Neuron (in vitro differentiated cells): ENCODE data around the gene BTNL2.
"Not testable (repeated sequence)": the region's sequence is repeated elsewhere in the genome, so short reads cannot be mapped to it uniquely, and the experiment has no call there.

Experiments
- H2AFZ ChIP-seq: one replicate; pipeline ENCODE4 v1.6.1; 2013; ENCODE audit warnings: low read depth, mild to moderate bottlenecking, inconsistent platforms, low read length, moderate library complexity
- H3K27me3 ChIP-seq: one replicate; pipeline ENCODE4 v1.6.1; 2013; ENCODE audit warnings: low read length; ENCODE audit not compliant: insufficient read depth
- H3K36me3 ChIP-seq: one replicate; pipeline ENCODE4 v1.6.1; 2013; ENCODE audit warnings: low read length; ENCODE audit not compliant: insufficient read depth
- H3K4me1 ChIP-seq: one replicate; pipeline ENCODE4 v1.6.1; 2013; ENCODE audit warnings: low read length; ENCODE audit not compliant: insufficient read depth
- H3K4me3 ChIP-seq: 2 replicates; pipeline ENCODE4 v1.5.1; 2013; ENCODE audit warnings: mild to moderate bottlenecking, low read length, moderate library complexity
- H3K9me3 ChIP-seq: one replicate; pipeline ENCODE4 v1.6.1; 2013; ENCODE audit warnings: low read length

BTNL2 gene

GRCh38 chr6:32371229-32371628, 35.8 kb downstream of the BTNL2 start:
- H3K27me3 ChIP-seq = no peaks in the 10 kb centered on the region
- H2AFZ ChIP-seq = no peak overlapping the region
- H3K4me1 ChIP-seq = no peaks in the 10 kb centered on the region

DNA sequence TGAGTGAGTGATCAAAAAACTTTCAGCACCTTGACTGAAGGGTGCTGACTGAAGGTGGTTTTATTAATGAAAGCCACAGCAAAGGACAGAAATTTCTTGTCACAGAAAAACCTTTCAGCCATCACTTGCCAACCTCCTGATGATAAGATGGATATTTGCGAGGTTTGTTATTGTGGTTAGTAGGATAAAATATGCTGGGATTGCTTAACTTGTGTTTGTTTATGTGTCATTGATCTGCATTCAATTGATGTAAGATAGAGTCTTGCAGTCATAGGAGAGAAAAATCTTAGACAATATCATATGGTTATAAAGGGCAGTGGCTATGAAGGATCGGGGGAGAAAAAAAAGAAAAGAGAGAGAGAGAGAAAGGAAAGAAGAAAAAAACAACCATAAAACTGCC, 36.5 kb downstream of the BTNL2 start:
- Histone ChIP-seq H3K27me3 (no peaks in the 10 kb centered on the region), H3K36me3 (no peaks in the 10 kb centered on the region), H3K9me3 (no peaks in the 10 kb centered on the region), H3K4me1 (no peaks in the 10 kb centered on the region), H3K4me3 (no peak overlapping the region), H2AFZ (no peak overlapping the region)

More at GRCh38 chr6:32371229-32371628, 35.8 kb downstream of the BTNL2 start:
- H3K9me3 ChIP-seq = no peaks in the 10 kb centered on the region
- no peak overlapping the region for H3K4me3 ChIP-seq
- H3K36me3 ChIP-seq = no peaks in the 10 kb centered on the region

DNA sequence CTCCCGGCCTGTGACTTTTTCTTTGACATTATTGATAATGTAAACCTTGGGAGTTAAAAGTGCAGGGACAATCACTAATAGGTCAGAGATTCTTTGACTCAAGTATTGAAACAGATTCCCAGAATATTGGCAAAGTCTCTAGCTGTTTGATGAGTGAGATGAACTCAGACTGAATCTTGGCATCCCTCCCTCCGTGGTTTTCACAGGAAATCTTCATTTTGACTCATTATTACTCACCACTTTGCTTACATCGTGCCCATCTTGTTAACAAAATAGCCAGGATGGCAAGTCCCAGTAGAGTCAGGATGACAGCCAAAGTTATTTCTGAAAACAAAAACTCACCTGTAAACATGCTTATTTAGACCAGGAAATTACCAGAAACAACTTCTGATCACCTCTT, 37.3 kb downstream of the BTNL2 start:
- Histone ChIP-seq H3K4me1 (no peaks in the 10 kb centered on the region), H3K4me3 (no peak overlapping the region), H3K9me3 (no peaks in the 10 kb centered on the region), H2AFZ (no peak overlapping the region), H3K36me3 (no peaks in the 10 kb centered on the region), H3K27me3 (no peaks in the 10 kb centered on the region)

DNA sequence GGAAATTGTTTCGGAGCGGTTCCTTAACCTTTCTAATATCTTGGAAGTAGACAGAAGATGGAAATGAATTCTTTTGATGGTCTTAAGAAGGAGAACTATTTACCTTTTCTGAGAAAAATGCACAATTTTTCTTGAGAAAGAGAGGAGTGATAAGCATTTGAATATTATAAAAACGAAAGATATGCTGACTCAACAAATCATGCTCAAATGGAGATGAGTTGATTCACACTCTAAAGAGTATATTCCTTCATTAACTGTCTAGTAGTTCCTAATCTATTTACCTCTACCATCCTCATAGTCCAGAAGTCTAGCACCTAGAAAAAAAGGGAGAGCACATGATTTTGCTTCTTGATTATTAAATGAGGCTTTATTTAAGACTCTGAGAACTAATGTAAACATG, 39.3 kb downstream of the BTNL2 start:
- no peak overlapping the region for H2AFZ ChIP-seq
- no peak overlapping the region for H3K4me3 ChIP-seq
- no peaks in the 10 kb centered on the region for H3K36me3 ChIP-seq
- no peaks in the 10 kb centered on the region for H3K4me1 ChIP-seq
- H3K27me3 ChIP-seq = no peaks in the 10 kb centered on the region
- no peaks in the 10 kb centered on the region for H3K9me3 ChIP-seq

- not testable (repeated sequence) for H2AFZ ChIP-seq, H3K27me3 ChIP-seq, H3K4me1 ChIP-seq, H3K4me3 ChIP-seq, H3K9me3 ChIP-seq, H3K36me3 ChIP-seq
These were observed 47.8 kb downstream of the BTNL2 start for GRCh38 chr6:32359225-32359624.

DNA sequence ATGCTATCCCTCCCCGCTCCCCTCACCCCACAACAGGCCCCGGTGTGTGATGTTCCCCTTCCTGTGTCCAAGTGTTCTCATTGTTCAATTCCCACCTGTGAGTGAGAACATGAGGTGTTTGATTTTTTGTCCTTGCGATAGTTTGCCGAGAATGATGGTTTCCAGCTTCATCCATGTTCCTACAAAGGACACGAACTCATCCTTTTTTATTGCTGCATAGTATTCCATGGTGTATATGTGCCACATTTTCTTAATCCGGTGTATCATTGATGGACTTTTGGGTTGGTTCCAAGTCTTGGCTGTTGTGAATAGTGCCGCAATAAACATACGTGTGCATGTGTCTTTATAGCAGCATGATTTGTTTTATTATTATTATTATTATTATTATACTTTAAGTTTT, 48.4 kb downstream of the BTNL2 start:
- not testable (repeated sequence) for H3K9me3 ChIP-seq, H3K27me3 ChIP-seq, H3K4me3 ChIP-seq, H3K4me1 ChIP-seq, H3K36me3 ChIP-seq, H2AFZ ChIP-seq

DNA sequence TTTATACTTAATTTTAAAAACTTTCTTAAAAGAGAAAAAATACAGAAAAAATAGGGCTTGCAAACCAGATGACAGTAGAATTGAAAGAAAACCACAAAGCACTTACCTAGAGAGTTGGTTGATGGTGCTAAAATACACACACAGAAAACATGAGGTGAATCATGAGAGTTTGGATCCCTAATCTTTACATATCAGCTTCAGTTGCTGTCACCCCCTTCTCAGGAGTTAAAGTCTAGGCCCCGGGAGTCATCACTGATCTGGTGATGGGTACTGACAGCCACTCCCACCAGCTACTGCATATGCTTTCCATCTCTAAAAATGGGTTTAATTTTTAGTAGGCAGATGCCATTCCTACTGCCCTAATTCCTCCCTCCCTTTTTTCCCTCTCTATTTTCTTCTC, 52.0 kb downstream of the BTNL2 start:
- Histone ChIP-seq H2AFZ (no peak overlapping the region), H3K27me3 (no peaks in the 10 kb centered on the region), H3K4me1 (no peaks in the 10 kb centered on the region), H3K36me3 (no peaks in the 10 kb centered on the region), H3K9me3 (no peaks in the 10 kb centered on the region), H3K4me3 (no peak overlapping the region)

- no peaks in the 10 kb centered on the region for H3K4me1 ChIP-seq
- H3K9me3 ChIP-seq = no peaks in the 10 kb centered on the region
- H3K27me3 ChIP-seq = no peaks in the 10 kb centered on the region
- H3K36me3 ChIP-seq = no peaks in the 10 kb centered on the region
- no peak overlapping the region for H3K4me3 ChIP-seq
- H2AFZ ChIP-seq = no peak overlapping the region
These were observed 53.6 kb downstream of the BTNL2 start for GRCh38 chr6:32353348-32353747.
